WI38 (cell line): ENCODE data around the gene TYRO3.
A peak's percentile ranks its signal among the peaks of the same experiment; 100 is the strongest.

ENCODE experiments used
- H3K4me3 ChIP-seq: 2 replicates; pipeline ENCODE4 v1.5.1; 2011; ENCODE audit warnings: low read depth, mild to moderate bottlenecking, control low read depth, low read length
- TF ChIP-seq, protein P1 (sequence below): IDR thresholded peaks from 2 replicates; pipeline ENCODE4 v1.5.1; 2012; ENCODE audit warnings: low read depth, mild to moderate bottlenecking, control low read depth, low read length

Gene TYRO3

DNA sequence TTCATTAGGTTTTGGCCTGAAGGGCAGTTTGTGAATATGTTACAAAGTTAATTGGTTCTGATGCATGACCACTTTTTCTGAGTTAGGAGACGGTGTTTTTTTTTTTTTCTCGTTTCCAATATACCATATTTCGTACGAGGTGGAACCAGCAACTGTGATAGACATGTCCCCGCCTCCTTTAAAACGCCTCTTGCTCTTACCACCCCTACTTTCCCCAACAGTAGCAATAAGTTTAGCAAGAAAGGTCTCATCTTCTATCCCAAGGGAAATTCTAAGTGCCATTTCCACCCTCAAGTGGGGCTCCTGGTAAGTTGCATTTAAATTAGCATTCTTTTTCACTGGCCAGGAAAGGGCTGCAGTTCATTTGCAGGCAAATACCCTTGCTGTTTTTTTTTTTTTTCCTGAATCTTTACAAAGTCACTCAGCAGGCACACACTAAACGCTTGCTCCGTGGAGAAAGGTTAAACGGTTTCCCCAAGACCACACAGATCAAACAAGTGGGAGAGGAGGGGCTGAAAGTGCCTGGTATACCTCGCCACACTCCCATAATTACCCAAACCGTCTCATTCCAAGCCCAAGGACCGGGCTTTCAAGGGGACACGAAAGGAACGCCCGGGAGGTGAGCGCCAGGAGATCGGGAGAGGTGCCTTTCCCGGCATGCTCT, 61.7 kb downstream of the TYRO3 start:
- TF ChIP-seq, protein P1, sequence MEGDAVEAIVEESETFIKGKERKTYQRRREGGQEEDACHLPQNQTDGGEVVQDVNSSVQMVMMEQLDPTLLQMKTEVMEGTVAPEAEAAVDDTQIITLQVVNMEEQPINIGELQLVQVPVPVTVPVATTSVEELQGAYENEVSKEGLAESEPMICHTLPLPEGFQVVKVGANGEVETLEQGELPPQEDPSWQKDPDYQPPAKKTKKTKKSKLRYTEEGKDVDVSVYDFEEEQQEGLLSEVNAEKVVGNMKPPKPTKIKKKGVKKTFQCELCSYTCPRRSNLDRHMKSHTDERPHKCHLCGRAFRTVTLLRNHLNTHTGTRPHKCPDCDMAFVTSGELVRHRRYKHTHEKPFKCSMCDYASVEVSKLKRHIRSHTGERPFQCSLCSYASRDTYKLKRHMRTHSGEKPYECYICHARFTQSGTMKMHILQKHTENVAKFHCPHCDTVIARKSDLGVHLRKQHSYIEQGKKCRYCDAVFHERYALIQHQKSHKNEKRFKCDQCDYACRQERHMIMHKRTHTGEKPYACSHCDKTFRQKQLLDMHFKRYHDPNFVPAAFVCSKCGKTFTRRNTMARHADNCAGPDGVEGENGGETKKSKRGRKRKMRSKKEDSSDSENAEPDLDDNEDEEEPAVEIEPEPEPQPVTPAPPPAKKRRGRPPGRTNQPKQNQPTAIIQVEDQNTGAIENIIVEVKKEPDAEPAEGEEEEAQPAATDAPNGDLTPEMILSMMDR: no peak
- peak overlapping the region; percentile 61 for H3K4me3 ChIP-seq

DNA sequence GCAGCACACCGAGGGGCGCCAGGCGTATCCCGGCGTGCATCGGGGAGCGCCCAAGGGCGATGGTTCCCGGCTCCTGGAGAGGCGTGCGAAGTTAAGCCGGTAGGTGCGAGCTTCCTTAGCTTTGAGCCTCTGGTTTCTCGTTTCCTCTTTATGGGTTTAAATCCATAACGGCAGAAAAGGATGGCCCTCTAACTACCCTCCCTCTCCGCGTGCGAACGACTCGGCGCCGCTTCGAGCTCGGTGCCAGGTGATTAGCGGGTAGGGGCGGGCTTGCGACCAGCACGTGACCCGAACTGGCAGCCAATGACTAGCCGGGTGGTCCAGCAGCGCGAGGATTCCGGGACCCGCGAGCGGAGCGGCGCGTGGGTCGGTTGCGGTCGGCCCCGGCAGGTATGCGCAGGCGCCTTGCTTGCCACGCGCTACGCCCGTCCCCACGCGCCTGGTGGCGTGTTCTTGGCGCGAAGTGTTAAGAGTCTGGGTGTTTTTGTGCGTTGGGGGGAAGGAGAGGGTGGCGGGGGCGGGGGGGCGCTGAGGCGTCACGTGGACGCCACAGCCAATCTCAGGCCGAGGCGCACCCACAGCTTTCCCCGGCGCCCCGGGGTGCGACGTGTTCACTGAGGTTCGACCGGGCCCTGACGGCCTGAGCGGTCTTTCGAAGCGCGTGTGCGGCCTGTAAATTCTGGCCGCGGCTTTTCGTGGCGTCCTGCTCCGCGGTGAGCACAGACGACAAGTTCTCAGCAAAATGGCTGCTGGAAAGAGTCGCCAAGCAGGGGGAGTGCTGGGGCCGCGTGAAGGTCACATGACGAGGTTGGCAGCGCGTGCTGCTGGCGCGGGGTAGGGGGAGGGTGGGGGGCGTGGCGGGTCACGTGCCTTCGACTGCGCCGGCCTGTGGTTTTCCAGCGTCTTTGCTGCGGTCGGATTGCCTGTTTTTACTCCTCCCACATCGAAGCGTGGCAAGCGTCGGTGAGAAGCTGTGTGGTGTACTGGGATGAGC, 62.5 kb downstream of the TYRO3 start:
- peak overlapping the region; percentile 61 for H3K4me3 ChIP-seq
- TF ChIP-seq, protein P1: no peak

DNA sequence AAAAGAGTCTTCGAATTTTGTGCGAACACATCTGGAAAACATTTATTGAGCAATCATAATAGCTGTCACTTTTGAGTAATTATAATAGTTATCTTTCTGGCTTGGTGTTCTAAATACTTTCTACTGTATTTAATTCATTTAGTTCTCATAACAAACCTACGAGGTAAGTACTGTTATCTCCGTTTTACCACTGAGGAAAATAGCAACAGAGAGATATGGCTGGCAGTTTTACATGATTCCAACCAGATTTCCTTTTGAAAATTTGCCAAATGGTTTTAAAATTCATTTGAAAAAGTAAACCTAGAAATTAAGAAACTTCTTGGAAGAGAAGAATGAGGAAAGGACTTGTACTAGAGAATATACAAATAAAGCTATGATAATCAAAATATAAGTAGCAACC, 63.9 kb downstream of the TYRO3 start:
- TF ChIP-seq, protein P1: no peak
- H3K4me3 ChIP-seq: no peak overlapping the region

- H3K4me3 ChIP-seq: no peak overlapping the region
- TF ChIP-seq, protein P1: no peak
Measured at GRCh38 chr15:41627203-41627602, 68.2 kb downstream of the TYRO3 start.

GRCh38 chr15:41629463-41629862, 70.5 kb downstream of the TYRO3 start:
- TF ChIP-seq, protein P1: no peak
- H3K4me3 ChIP-seq: no peak overlapping the region

DNA sequence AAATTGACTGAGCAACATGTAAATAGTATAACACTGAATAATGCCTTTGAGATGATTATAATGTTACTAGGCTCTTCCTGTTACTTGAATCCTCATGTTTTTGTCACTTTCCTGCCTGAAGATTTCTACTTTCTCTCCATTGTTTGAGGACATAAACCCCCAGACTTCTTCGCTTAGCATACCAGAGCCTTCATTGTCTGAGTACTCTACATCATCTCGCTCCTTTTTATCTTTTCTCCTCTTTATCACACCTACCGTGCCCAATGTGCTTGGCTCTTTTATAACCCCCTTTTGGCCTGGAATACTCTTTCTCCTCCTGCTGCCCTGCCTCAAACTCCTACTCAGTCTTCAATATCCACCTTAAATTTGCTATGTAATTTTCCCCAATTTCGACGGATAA, 70.9 kb downstream of the TYRO3 start:
- TF ChIP-seq, protein P1: no peak
- H3K4me3 ChIP-seq: no peak overlapping the region

DNA sequence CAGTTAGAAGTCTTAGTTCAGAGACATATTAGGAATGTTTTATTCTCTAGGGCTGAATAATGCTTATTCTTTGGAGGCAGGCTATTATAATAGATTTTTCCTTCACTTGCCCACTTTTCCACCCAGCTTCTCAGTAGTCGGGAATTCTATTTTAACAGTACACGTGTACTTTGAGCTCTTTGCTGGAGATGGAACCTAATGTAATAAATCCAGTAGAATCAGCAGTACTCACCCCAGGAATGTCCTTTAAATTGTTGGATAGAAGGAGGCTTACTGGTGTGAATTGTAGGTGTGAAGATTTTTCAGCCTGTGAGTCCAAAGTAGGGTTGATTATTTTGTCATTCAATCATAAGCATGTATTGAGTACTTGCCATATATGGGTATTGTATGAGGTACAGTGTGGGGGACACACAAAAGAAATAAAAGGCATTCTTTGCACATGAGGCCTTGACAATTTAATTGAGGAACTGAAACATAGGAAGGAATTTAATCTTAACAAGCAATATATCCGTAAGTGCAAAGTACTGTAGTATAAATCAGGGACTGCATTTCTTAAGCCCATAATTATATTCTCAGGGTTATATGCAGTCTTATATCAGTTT, 71.7 kb downstream of the TYRO3 start:
- H3K4me3 ChIP-seq: no peak overlapping the region
- TF ChIP-seq, protein P1: no peak
